Activated naive CD8-positive, alpha-beta T cell treated with anti-CD3 and anti-CD28 coated beads, Interleukin-2, amount 10 ng/mL, durations not matched to agents 7 days and 5 days (primary cell): ENCODE data around the gene AGK. TPM values are rescaled to one million over a fixed set of nuclear protein-coding genes. Genes with fewer than 3 reads are reported as not detected.
"Not testable (repeated sequence)": the region's sequence is repeated elsewhere in the genome, so short reads cannot be mapped to it uniquely, and the experiment has no call there.

Experiments
- ATAC-seq: fragments of 150-1000 bp; cut with Tn5 transposase; one replicate; pipeline ENCODE4 v1.10.0; 2021; ENCODE audit warnings: low read depth, moderate library complexity
- POLR2A ChIA-PET: fragments of 350-600 bp; sonication (Branson Sonifier 250); formaldehyde crosslinking; loops from one replicate; lab custom pipeline; 2021; ENCODE audit warnings: antibody characterized with exemption; lab: Charles Lee
- DNase-seq: peaks from one replicate; pipeline ENCODE4 v3.0.0; 2021
- H3K27ac Mint-ChIP-seq: one replicate; pipeline ENCODE4 v1.8.0; 2022; ENCODE audit warnings: mild to moderate bottlenecking, mixed read lengths
- H3K27me3 Mint-ChIP-seq: one replicate; pipeline ENCODE4 v1.8.0; 2022; ENCODE audit warnings: mild to moderate bottlenecking, moderate library complexity, mixed read lengths
- H3K36me3 Mint-ChIP-seq: one replicate; pipeline ENCODE4 v1.8.0; 2021; ENCODE audit warnings: mild to moderate bottlenecking, mixed read lengths
- H3K4me1 Mint-ChIP-seq: one replicate; pipeline ENCODE4 v1.8.0; 2021; ENCODE audit warnings: mixed read lengths
- H3K4me3 Mint-ChIP-seq: one replicate; pipeline ENCODE4 v1.8.0; 2022; ENCODE audit warnings: mild to moderate bottlenecking, moderate library complexity, mixed read lengths
- H3K9me3 Mint-ChIP-seq: one replicate; pipeline ENCODE4 v1.8.0; 2021; ENCODE audit warnings: mixed read lengths
- total RNA-seq, 2 experiments: library from RNA; stranded (reverse); gene quantifications; one replicate each; pipeline ENCODE4 v1.2.3, GENCODE V29; 2021

AGK gene
- total RNA-seq, 2 experiments from 2014 or later = 39.9 to 40.3 TPM

GRCh38 chr7:141646826-141647480 lies 95.7 kb downstream of the AGK start:
- peaks cover 6% of the 10 kb centered on the region for H3K36me3 Mint-ChIP-seq
- DNase-seq (no peak), ATAC-seq (no peak)
- no peak overlapping the region for H3K4me3 Mint-ChIP-seq
- H3K4me1 Mint-ChIP-seq = no peaks in the 10 kb centered on the region
- H3K27me3 Mint-ChIP-seq = no peaks in the 10 kb centered on the region
- no peak overlapping the region for H3K27ac Mint-ChIP-seq
- no peaks in the 10 kb centered on the region for H3K9me3 Mint-ChIP-seq
- POLR2A ChIA-PET = no interaction called here

- H3K27ac Mint-ChIP-seq, H3K4me3 Mint-ChIP-seq, ATAC-seq, H3K36me3 Mint-ChIP-seq, H3K4me1 Mint-ChIP-seq, H3K27me3 Mint-ChIP-seq, POLR2A ChIA-PET, H3K9me3 Mint-ChIP-seq, DNase-seq: not testable (repeated sequence)
Observed at GRCh38 chr7:141647701-141648100, 96.5 kb downstream of the AGK start.

GRCh38 chr7:141648276-141649114 lies 97.3 kb downstream of the AGK start:
- Mint-ChIP-seq H3K36me3 (peaks cover 8% of the 10 kb centered on the region), H3K27me3 (no peaks in the 10 kb centered on the region), H3K4me1 (no peaks in the 10 kb centered on the region), H3K9me3 (no peaks in the 10 kb centered on the region), H3K4me3 (no peak overlapping the region), H3K27ac (no peak overlapping the region)
- POLR2A ChIA-PET = no interaction called here
- no peak for ATAC-seq
- no peak for DNase-seq

GRCh38 chr7:141649137-141649864 lies 98.1 kb downstream of the AGK start:
- POLR2A ChIA-PET = no interaction called here
- DNase-seq (no peak), ATAC-seq (no peak)
- H3K4me3 Mint-ChIP-seq = no peak overlapping the region
- no peaks in the 10 kb centered on the region for H3K27me3 Mint-ChIP-seq
- H3K9me3 Mint-ChIP-seq = no peaks in the 10 kb centered on the region
- peaks cover under 1% of the 10 kb centered on the region for H3K4me1 Mint-ChIP-seq
- no peak overlapping the region for H3K27ac Mint-ChIP-seq
- H3K36me3 Mint-ChIP-seq = peaks cover 8% of the 10 kb centered on the region

GRCh38 chr7:141649865-141650634 lies 98.8 kb downstream of the AGK start:
- ATAC-seq (no peak), DNase-seq (no peak)
- peaks cover 7% of the 10 kb centered on the region for H3K36me3 Mint-ChIP-seq
- no peaks in the 10 kb centered on the region for H3K27me3 Mint-ChIP-seq
- no peak overlapping the region for H3K4me3 Mint-ChIP-seq
- peaks cover 5% of the 10 kb centered on the region for H3K4me1 Mint-ChIP-seq
- H3K9me3 Mint-ChIP-seq = no peaks in the 10 kb centered on the region
- POLR2A ChIA-PET = no interaction called here
- H3K27ac Mint-ChIP-seq = no peak overlapping the region

- ATAC-seq = no peak
- Mint-ChIP-seq H3K4me1 (peaks cover 5% of the 10 kb centered on the region), H3K4me3 (no peak overlapping the region), H3K9me3 (no peaks in the 10 kb centered on the region), H3K36me3 (peaks cover 7% of the 10 kb centered on the region), H3K27ac (no peak overlapping the region), H3K27me3 (no peaks in the 10 kb centered on the region)
- POLR2A ChIA-PET = no interaction called here
- no peak for DNase-seq
Observed at GRCh38 chr7:141651417-141651816, 100.2 kb downstream of the AGK start.

- DNase-seq (no peak), ATAC-seq (no peak)
- H3K4me3 Mint-ChIP-seq = no peak overlapping the region
- POLR2A ChIA-PET = no interaction called here
- peaks cover 5% of the 10 kb centered on the region for H3K4me1 Mint-ChIP-seq
- H3K27ac Mint-ChIP-seq = no peak overlapping the region
- H3K36me3 Mint-ChIP-seq = peaks cover 7% of the 10 kb centered on the region
- H3K9me3 Mint-ChIP-seq = no peaks in the 10 kb centered on the region
- H3K27me3 Mint-ChIP-seq = no peaks in the 10 kb centered on the region
Observed at GRCh38 chr7:141652691-141653090, 101.5 kb downstream of the AGK start.

GRCh38 chr7:141654551-141654950 lies 103.3 kb downstream of the AGK start:
- H3K4me1 Mint-ChIP-seq = peaks cover 6% of the 10 kb centered on the region
- ATAC-seq (peak; percentile 96), DNase-seq (no peak)
- POLR2A ChIA-PET = interaction anchor here (1.6 to 1.9 kb wide), 2 partner anchors 13 to 83 kb away, joined by 4 to 16 read pairs; partner anchors contain the start of gene SSBP1
- peaks cover 8% of the 10 kb centered on the region for H3K36me3 Mint-ChIP-seq
- H3K9me3 Mint-ChIP-seq = no peaks in the 10 kb centered on the region
- H3K27me3 Mint-ChIP-seq = no peaks in the 10 kb centered on the region
- no peak overlapping the region for H3K4me3 Mint-ChIP-seq
- peak overlapping the region; percentile 77 for H3K27ac Mint-ChIP-seq

GRCh38 chr7:141659501-141659900 lies 108.3 kb downstream of the AGK start:
- peaks cover 19% of the 10 kb centered on the region for H3K36me3 Mint-ChIP-seq
- no peaks in the 10 kb centered on the region for H3K9me3 Mint-ChIP-seq
- no peak overlapping the region for H3K4me3 Mint-ChIP-seq
- no peak overlapping the region for H3K27ac Mint-ChIP-seq
- H3K27me3 Mint-ChIP-seq = no peaks in the 10 kb centered on the region
- POLR2A ChIA-PET = interaction anchor here (1.0 kb wide), 1 partner anchor 316 kb away, joined by 3 read pairs; no protein-coding TSS in a partner anchor
- H3K4me1 Mint-ChIP-seq = peaks cover 22% of the 10 kb centered on the region
- ATAC-seq (no peak), DNase-seq (no peak)

GRCh38 chr7:141660259-141660658 lies 109.0 kb downstream of the AGK start:
- POLR2A ChIA-PET = interaction anchor here (1.0 kb wide), 1 partner anchor 316 kb away, joined by 3 read pairs; no protein-coding TSS in a partner anchor
- H3K4me3 Mint-ChIP-seq = no peak overlapping the region

GRCh38 chr7:141663081-141663849 lies 112.1 kb downstream of the AGK start:
- H3K27ac Mint-ChIP-seq = no peak overlapping the region
- H3K27me3 Mint-ChIP-seq = no peaks in the 10 kb centered on the region
- DNase-seq (no peak), ATAC-seq (peak; percentile 15)
- H3K9me3 Mint-ChIP-seq = no peaks in the 10 kb centered on the region
- POLR2A ChIA-PET = interaction anchor here (1.4 kb wide), 1 partner anchor 38 kb away, joined by 3 read pairs; no protein-coding TSS in a partner anchor
- H3K36me3 Mint-ChIP-seq = peaks cover 25% of the 10 kb centered on the region
- H3K4me3 Mint-ChIP-seq = no peak overlapping the region
- H3K4me1 Mint-ChIP-seq = peaks cover 20% of the 10 kb centered on the region

More at GRCh38 chr7:141660259-141660658, 109.0 kb downstream of the AGK start:
- peaks cover 20% of the 10 kb centered on the region for H3K4me1 Mint-ChIP-seq
- no peaks in the 10 kb centered on the region for H3K9me3 Mint-ChIP-seq
- no peaks in the 10 kb centered on the region for H3K27me3 Mint-ChIP-seq
- no peak for DNase-seq
- no peak for ATAC-seq
- H3K36me3 Mint-ChIP-seq = peaks cover 19% of the 10 kb centered on the region
- no peak overlapping the region for H3K27ac Mint-ChIP-seq

GRCh38 chr7:141664450-141664849 lies 113.2 kb downstream of the AGK start:
- H3K4me3 Mint-ChIP-seq = no peak overlapping the region
- H3K9me3 Mint-ChIP-seq = no peaks in the 10 kb centered on the region
- H3K27ac Mint-ChIP-seq = no peak overlapping the region
- ATAC-seq = no peak
- POLR2A ChIA-PET = no interaction called here
- no peaks in the 10 kb centered on the region for H3K27me3 Mint-ChIP-seq
- H3K4me1 Mint-ChIP-seq = peaks cover 19% of the 10 kb centered on the region
- H3K36me3 Mint-ChIP-seq = peaks cover 27% of the 10 kb centered on the region
- no peak for DNase-seq
